LHCN-M2 (cell line): ENCODE measurements around the gene RABL6. TPM values are rescaled to one million over a fixed set of nuclear protein-coding genes. Genes with fewer than 3 reads are reported as not detected.
"Not testable (repeated sequence)": the region's sequence is repeated elsewhere in the genome, so short reads cannot be mapped to it uniquely, and the experiment has no call there.

Experiments
- DNase-seq: peaks from one replicate; pipeline ENCODE4 v3.0.0-alpha.2; 2012; ENCODE audit warnings: low read depth
- total RNA-seq: library from RNA; depleted of rRNA; stranded (reverse); fragments of >200 nt; gene quantifications from 2 replicates; pipeline ENCODE4 v1.2.3, GENCODE V29; 2014

Gene RABL6
- total RNA-seq, 1 experiment from 2014 or later: 91.3 TPM

DNA sequence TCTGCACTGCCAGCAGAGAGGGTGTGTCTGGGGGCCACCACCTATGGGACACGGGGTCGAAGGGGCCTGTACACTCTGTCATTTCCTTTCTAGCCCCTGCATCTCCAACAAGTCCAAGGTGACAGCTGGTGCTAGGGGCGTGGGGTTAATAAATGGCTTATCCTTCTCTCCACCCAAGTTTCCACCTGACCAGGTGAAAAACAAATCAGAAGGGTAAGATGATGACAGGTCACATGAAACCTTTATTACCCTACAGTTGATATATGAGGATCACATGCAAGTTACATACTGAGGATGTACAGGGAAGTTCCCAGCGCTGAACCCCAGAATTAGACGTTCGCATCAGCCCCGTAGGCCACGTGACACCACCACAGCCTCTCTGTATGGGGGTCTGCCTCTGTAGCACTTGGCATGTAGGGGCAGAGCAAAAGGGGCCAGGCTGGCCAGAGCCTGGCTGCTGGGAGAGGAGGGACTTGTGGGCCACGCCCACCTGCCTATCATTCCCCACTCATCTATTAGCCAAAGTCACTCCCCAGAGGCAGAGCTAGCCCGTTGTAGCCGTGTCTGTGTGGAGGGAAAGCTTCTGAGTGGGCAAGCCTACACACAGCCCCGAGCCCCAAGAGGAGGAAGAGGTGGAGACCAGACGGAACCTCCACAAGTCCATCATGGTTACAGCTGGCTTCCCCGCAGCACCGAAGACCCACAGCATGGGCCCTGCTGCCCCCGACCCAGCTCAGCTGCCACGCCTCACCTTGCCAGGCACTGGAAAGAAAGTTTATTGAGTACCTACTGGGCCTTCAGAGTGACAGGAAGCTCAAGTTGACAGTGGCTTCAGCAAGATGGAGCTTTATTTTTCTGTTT is 14.4 kb upstream of the RABL6 start:
- DNase-seq: no peak

DNA sequence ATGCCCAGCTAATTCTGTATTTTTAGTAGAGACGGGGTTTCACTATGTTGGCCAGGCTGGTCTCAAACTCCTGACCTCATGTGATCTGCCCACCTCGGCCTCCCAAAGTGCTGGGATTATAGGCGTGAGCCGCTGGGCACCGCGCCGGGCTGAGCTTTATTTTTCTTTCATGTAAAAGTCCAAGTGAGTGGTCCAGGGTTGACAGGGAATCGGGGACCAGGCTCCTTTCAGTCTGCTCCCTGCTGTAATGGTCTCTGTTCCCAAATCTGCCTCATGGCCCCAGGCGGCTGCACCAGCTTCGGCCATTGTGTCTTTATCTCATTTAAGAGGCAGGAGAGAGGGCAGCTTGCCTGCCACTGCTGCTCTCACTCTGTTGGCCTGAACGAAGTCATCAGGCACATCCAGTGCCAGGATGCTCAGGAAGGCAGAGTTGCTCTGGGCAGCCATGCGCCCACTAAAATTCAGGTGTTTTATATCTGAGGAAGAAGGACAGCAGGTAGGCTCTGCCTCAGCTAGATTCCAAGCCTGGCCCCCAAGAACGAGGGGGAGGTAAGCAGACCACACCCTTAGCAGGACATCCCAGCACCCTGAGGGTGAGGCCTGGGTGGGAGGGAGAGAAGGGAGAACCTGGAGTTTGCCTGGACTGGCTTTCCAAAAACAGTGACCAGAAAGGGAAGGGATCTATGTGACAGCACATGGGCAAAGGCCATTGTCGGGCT is 13.3 kb upstream of the RABL6 start:
- DNase-seq: no peak

DNA sequence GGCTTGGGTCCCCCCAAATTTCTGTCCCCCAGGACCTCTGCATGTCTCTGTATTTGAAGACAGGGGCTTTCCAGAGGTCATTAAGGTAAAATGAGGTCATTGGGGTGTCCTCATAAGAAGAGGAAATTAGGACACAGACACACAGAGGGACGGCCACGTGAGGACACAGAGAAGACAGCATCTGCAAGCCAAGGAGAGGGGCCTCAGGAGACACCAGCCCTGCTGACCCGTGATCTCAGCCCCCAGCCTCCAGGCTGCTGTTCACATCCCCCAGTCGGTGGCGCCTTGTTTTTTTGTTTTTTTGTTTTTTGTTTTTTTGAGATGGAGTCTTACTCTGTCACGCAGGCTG is 12.8 kb upstream of the RABL6 start:
- DNase-seq: no peak

DNA sequence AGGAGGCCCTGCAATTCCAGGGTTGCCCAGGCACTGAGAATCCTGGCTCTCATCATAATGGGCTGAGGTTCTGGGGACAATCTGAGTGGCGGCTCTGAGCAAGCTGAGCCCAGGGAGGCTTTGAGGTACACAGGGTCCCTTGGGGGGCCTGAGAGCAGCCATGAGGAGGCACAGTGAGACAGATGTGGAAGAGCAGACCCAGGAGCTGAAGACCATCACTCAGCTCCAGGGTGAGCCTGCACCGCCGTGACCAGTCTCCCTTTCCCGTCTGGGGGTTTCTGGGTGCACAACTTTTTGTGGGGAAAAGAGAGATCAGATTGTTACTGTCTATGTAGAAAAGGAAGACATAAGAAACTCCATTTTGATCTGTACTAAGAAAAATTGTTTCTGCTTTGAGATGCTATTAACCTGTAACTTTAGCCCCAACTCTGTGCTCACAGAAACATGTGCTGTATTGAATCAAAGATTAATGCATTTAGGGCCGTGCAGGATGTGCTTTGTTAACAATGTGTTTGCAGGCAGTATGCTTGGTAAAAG is 11.4 kb upstream of the RABL6 start, which contains the start of gene CCDC183:
TSS of gene CCDC183 (plus strand) at position 101 of the 537 bp plus-strand sequence. CDS start at position 161, 60 bp downstream.
- DNase-seq: no peak

DNA sequence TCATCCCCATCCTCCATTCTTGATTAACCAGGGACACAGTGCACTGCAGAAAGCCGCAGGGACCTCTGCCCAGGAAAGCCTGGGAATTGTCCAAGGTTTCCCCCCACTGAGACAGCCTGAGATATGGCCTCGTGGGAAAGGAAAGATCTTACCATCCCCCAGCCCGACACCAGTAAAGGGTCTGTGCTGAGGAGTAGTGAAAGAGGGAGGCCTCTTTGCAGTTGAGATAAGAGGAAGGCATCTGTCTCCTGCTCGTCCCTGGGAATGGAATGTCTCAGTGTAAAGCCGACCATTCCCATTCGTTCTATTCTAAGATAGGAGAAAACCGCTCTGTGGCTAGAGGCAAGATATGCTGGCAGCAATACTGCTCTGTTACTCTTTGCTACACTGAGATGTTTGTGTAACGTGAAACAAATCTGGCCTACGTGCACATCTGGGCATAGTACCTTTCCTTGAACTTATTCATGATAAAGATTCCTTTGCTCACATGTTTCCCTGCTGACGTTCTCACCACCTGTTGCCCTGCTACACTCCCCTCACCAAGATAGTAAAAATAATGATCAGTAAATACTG is 10.9 kb upstream of the RABL6 start:
- DNase-seq: not testable (repeated sequence)

DNA sequence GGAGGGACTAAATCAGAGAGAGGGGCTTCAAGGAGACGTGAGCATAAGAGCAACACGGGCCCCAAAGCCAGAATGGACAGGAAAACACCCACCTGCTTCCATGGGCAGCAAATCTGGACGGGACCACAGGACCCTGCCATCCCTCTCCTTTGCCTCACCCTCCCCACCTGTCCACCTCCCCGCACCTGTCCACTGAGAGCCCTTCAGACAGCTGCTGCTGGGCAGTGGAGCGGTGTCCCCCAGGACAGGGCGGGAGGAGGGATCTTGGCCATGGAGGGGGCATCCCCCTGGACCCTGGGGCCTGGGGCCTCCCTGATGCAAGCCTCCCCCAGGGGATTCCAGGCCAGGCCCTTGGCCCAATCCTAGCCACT is 9.1 kb upstream of the RABL6 start:
- DNase-seq: no peak

DNA sequence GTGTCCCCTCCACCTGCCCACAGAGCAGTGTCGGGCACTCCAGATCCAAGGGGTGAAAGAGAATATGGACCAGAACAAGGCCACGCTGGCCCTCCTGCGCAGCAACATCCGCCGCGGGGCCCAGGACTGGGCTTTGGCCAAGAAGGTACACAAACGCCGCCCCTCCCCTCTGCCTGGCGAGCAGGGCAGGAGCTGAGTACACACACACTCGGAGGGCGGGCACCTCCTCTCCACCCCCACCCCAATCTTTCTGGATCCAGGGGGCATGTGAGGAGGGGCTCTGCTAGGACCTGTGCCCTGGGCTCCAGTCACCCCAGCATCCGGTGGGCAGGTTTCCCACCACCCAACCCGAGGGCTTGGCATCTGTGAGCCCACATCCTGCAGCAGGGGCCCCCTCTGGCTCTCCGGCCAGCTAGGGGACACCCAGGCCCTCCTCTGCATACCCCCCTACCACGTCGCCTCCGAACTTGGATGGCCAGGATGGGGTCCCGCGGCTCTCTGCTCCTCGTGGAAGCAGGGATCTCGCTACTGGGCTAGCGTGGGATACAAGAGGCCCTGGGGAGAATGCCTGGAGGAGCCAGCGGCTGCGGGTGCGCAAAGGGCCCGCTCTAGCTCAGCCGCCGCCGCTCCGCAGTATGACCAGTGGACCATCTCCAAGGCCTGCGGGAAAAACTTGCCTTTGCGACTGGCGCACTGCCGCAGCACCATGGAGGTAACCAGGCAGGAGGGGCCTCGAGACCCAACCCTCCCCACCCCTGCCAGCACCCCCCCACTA is 8.5 kb upstream of the RABL6 start:
- DNase-seq: no peak

DNA sequence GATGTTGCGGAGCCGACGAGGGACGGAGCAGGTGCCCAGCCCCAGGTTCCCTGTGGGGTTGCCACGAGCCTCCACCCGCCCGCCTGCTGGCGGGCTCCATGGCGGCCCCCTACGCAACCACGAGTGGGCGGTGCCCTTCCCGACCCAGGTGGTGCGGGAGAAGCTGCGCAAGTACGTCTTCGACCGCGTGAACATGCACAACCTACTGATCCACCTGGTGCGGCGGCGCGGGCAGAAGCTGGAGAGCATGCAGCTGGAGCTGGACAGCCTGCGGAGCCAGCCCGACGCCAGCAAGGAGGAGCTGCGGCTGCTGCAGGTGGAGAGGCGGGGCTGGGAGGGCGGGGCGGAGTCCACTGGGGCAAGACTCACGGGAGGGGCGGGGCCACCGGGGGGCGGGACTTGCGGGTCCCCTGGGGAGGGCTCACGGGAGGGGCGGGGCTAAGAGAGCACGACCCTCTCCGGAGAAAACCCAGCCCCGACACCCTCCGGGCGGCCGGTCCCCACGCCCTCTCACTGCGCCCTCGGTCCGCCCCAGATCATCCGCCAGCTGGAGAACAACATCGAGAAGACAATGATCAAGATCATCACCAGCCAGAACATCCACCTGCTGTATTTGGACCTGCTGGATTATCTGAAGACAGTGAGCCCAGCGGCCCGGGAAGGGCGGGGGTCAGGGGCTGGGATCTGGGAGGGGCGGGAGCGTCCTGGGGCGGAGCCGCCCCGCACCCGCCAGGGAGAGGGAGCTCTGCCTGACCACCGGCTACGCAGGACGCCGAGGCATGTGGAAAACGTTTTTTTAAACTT is 7.7 kb upstream of the RABL6 start:
- no peak for DNase-seq

DNA sequence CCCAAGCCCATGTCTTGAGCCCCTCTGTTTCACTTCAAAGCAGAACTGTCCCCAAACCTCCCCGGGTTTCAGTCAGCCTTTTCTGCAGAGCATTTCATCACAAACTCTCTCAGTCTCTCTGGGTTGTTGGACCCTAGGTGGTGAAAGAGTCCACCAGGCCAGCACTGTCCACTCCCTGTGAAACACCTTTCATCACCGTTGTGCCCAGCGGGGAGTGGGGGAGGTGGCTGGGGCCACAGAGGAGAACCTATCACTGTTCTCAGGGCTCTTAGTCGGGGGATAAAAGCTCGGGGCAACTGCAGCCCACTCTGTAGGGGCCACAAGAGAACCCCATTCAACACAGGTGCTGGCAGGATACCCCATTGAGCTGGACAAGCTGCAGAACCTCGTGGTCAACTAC is 5.4 kb upstream of the RABL6 start:
- no peak for DNase-seq

DNA sequence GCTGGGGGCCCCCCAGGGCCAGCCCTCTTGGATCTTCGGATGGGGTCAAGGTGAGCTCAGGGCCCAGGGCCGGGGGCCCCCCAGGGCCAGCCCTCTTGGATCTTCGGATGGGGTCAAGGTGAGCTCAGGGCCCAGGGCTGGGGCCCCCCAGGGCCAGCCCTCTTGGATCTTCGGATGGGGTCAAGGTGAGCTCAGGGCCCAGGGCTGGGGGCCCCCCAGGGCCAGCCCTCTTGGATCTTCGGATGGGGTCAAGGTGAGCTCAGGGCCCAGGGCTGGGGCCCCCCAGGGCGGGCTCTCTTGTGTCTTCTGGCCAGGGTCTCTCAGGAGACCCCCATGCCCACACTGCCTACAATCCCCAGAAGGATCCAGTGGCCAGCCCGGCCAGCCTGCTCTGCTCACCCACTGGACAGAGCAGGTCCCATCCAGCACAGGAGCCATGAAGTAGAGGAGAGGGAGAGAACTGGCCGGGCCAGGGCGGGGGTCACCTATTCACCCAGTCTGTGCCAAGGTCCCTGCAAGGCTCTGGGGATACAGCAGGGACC is 4.7 kb upstream of the RABL6 start:
- not testable (repeated sequence) for DNase-seq

DNA sequence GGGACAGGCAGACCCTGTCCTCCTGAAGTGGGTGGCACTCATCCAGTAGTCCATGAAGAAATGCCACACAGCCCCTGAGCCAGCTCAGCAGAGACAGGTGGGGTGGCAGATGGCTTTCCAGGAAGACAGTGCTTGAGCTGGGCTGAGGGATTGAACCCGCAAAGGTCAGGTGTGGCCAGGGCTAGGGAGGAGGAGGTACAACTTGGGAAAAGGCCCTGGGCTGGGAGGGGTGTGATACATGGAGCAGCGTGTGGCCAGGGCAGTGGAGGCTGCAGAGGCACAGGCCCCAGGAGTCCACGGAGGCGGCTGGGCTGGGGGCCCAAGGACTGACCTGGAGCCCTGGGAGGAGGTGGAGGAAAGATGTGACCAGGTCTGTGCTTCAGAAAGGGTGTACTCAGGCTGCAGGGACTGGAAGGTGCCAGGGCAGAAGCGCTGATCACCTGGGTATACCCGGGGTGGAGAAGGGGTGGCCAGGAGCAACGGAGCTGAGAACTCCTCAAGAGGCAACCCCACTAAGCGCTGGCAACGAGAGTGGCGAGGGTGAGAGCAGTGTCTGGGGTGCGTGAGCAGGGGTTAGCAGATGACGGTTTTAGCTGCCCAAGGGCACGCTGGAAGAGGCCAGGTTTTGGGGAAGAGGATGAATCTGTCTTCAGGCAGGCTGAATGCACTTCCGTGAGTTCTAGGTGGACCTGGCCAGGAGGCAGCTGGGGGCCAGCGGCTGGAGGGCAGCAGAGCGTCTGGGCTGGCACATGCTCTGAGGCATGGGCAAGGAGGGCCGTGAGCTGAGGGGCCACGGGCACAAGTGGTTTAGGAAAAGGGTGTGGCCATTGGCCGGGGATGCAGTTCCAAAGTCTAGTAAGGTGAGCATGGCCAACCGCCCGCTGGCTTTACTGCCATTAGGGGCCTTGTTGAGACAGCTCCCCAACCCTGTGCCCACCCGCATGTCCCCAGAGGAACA is 3.9 kb upstream of the RABL6 start:
- no peak for DNase-seq

DNA sequence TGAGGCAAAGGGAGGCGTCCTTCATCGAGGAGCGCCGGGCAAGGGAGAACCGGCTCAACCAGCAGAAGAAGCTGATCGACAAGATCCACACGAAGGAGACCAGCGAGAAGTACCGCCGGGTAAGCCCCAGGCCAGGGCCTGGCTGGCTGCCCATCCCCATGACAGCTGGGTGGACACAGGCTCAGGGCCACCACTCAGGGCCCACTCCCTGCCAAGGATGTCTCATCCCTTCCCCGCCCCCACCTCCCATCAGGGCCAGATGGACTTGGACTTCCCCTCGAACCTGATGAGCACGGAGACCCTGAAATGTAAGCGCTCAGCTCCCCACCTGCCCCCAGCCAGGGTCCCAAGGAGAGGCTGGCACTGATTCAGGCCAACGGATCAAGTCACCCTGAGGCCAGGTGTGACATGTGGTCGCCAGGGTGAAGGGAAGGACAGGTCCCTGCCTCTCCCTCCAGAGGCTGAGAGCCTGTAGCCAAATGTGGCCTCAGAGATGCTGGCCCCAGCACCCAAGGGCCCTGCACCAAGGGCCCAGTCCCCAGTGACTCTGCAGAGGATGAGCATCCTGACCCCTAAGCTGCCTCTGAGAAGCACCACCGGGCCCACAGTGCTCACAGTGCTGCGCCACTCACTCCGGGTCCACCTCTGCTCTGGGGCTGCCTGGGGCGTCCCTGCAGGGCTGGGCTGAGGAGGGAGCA is 3.1 kb upstream of the RABL6 start:
- DNase-seq: no peak

DNA sequence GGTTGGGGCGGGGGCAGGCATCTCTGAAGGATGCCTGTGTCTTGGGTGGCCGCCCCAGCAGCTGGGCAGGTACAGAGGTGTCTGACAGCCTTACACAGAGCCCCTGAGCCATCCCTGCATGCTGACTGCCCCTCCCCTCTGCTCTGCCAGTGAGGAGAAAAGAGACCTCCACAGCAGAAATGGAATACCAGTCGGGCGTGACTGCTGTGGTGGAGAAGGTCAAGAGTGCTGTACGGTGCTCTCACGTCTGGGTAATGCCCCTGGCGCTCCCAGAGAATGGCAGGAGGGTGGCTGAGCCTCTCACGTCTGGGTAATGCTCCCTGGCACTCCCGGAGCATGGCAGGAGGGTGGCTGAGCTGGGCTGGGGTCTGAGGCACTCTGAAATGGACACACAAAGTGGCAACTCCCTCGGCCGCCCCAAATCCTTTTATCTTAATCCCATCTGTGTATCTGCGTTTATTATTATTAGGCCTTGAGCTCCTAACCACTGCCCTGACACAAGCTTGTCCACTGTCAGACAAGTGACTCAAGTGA is 2.5 kb upstream of the RABL6 start:
- DNase-seq: no peak

DNA sequence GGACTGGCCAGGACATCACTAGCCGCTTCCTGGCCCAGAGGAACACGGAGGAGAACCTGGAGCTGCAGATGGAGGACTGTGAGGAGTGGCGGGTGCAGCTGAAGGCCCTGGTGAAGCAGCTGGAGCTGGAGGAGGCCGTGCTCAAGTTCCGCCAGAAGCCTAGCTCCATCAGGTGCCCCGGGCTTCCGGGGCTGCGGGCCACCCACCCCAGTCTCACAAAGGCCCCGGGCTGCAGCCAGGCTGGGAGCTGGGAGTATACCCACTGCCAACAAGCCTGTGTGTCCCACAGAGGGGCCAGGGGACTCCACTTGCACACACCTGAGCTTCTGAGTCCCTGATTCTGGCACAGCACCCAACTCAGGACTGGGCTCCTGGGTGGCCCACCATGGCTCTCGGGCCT is 1.7 kb upstream of the RABL6 start:
- no peak for DNase-seq

DNA sequence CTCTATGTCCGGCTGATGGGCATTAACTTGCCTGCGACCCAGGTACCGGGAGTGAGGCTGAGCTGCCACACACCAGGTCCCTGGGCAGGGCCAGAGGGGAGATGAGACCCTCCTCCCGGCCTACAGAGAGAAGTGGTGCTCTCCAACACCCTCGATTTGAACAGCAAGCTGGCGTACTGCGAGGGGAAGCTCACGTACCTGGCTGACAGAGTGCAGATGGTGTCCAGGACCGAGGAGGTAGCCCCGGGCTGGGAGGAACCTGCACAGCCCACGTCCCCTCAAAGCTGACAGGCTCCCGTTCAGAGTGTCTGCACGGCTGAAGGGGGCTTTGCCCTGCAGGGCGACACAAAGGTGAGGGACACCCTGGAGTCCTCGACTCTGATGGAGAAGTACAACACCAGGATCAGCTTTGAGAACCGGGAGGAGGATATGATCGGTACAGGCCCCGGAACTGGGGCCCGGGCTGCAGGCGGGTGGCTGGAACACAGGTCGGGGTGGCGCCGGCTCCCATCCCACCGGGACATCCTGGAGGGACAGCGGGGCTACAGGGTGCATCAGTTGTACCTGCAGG is 1.0 kb upstream of the RABL6 start:
- no peak for DNase-seq

DNA sequence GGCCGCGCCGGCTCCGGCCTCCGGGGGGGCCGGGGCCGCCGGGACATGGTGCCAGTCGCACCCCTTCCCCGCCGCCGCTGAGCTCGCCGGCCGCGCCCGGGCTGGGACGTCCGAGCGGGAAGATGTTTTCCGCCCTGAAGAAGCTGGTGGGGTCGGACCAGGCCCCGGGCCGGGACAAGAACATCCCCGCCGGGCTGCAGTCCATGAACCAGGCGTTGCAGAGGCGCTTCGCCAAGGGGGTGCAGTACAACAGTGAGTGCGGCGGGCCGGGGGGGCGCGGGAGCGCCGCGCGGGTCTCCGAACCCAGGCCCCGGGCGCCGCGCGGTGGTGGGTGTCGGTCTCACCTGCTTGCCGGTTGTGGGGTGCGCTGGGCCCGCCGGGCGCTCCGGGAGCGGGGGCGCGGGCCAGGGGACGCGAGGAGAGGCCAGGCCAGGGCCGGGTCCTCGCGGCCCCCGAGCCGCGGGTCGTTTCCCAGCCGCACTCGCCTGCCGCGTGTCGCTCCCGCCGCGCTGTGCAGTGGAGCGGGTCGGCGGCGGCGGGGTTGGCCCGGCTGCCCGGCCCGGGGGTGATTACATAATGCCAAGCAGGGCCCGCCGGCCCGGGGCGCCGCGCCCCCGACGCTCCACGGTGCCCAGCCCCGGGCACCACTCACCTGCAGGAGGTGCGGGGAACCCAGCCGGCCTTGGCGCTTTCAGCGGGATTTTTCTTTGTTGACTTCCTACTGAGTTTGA is 492 bp downstream of the RABL6 start:
- no peak for DNase-seq

DNA sequence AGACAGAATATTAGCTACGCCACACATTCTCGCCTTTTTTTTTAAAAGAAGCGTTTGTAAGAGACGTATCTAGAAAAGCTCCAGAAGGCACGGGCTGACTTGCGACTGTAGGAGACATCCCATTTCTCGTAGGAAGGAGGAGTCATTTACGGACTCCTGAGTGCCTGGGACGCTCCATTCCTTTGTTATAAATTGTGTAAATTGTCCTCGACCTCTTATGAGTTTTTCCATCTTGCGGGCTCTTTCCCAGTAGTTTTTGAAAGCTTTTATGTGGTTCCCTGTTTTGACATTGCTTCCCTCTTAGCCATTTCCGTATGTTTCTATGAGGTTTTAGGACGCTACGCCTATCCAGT is 1.0 kb downstream of the RABL6 start:
- no peak for DNase-seq
